Stimulated activated CD8-positive, alpha-beta memory T cell treated with anti-CD3 and anti-CD28 coated beads, Interleukin-12 subunit alpha, Interleukin-12 subunit beta, amount 100 ng/mL, for 24 hours (primary cell): ENCODE data around the gene SLC25A34.

ENCODE experiments used
- DNase-seq: peaks from one replicate; pipeline ENCODE4 v3.0.0-alpha.2; 2020; ENCODE audit errors: extremely low read depth

Gene SLC25A34

GRCh38 chr1:15733218-15733725 is 2.8 kb upstream of the SLC25A34 start:
- DNase-seq = no peak

GRCh38 chr1:15733726-15734226 is 2.3 kb upstream of the SLC25A34 start:
- no peak for DNase-seq

- DNase-seq = no peak
These were observed 1.8 kb upstream of the SLC25A34 start for GRCh38 chr1:15734296-15734695.

- DNase-seq = no peak
These were observed 1.2 kb upstream of the SLC25A34 start for GRCh38 chr1:15734901-15735300.

- DNase-seq = no peak
These were observed 587 bp upstream of the SLC25A34 start for GRCh38 chr1:15735304-15736037.

- no peak for DNase-seq
These were observed 819 bp downstream of the SLC25A34 start for GRCh38 chr1:15736892-15737261.

GRCh38 chr1:15737324-15738319 is 1.6 kb downstream of the SLC25A34 start:
- DNase-seq = no peak

- DNase-seq = no peak
These were observed 2.5 kb downstream of the SLC25A34 start for GRCh38 chr1:15738416-15739113.

- DNase-seq = no peak
These were observed 3.2 kb downstream of the SLC25A34 start for GRCh38 chr1:15739259-15739658.

GRCh38 chr1:15739745-15740144 is 3.7 kb downstream of the SLC25A34 start:
- no peak for DNase-seq

GRCh38 chr1:15740924-15741850 is 5.1 kb downstream of the SLC25A34 start:
- peak; percentile 12 for DNase-seq

- DNase-seq = no peak
These were observed 6.3 kb downstream of the SLC25A34 start, which contains the start of gene TMEM82 for GRCh38 chr1:15742339-15742801. Gene TMEM82, plus strand, starts transcription at chr1:15742499. Its CDS starts 61 bp downstream, at chr1:15742560.

- no peak for DNase-seq
These were observed 8.1 kb downstream of the SLC25A34 start for GRCh38 chr1:15744122-15744679.

- no peak for DNase-seq
These were observed 11.3 kb downstream of the SLC25A34 start for GRCh38 chr1:15747378-15747777.

- no peak for DNase-seq
These were observed 12.2 kb downstream of the SLC25A34 start for GRCh38 chr1:15748264-15748663.

- no peak for DNase-seq
These were observed 12.8 kb downstream of the SLC25A34 start for GRCh38 chr1:15748690-15749398.

GRCh38 chr1:15749399-15750291 is 13.6 kb downstream of the SLC25A34 start:
- DNase-seq = no peak

GRCh38 chr1:15750924-15751323 is 14.9 kb downstream of the SLC25A34 start:
- no peak for DNase-seq
